Neural cell (in vitro differentiated cells): ENCODE results near the gene SLC6A6. TPM values are rescaled to one million over a fixed set of nuclear protein-coding genes. Genes with fewer than 3 reads are reported as not detected.

Experiments
- H2AFZ ChIP-seq: fragments of 200-600, 300-800 bp; sonication (generic), shearing (Covaris generic); 2 replicates; pipeline ENCODE4 v1.6.0; 2014; ENCODE audit warnings: low read depth, mild to moderate bottlenecking, antibody characterized with exemption, low read length, moderate library complexity
- H3F3A ChIP-seq: fragments of 200-600 bp; shearing (Covaris generic); 2 replicates; pipeline ENCODE4 v1.6.1; 2016; ENCODE audit warnings: mild to moderate bottlenecking, moderate library complexity, mixed read lengths, antibody characterized with exemption, low read length; ENCODE audit not compliant: insufficient read depth, poor library complexity, severe bottlenecking
- H3K27ac ChIP-seq: fragments of 200-600, 300-800 bp; sonication (generic), shearing (Covaris generic); 2 replicates; pipeline ENCODE4 v1.5.1; 2014; ENCODE audit warnings: mild to moderate bottlenecking, low read length, moderate library complexity
- H3K27me3 ChIP-seq: fragments of 300-800, 200-600 bp; sonication (generic), shearing (Covaris generic); 2 replicates; pipeline ENCODE4 v1.6.0; 2014; ENCODE audit warnings: mild to moderate bottlenecking, low read depth, low read length, moderate library complexity; ENCODE audit not compliant: insufficient read depth
- H3K36me3 ChIP-seq: fragments of 300-800, 200-600 bp; sonication (generic), shearing (Covaris generic); 2 replicates; pipeline ENCODE4 v1.5.1; 2014; ENCODE audit warnings: mild to moderate bottlenecking, antibody characterized with exemption, low read length, moderate library complexity; ENCODE audit not compliant: insufficient read depth
- H3K4me2 ChIP-seq: fragments of 300-800, 200-600 bp; sonication (generic), shearing (Covaris generic); 2 replicates; pipeline ENCODE4 v1.6.0; 2014; ENCODE audit warnings: mild to moderate bottlenecking, low read length
- H3K4me3 ChIP-seq: fragments of 300-800, 200-600 bp; sonication (generic), shearing (Covaris generic); 2 replicates; pipeline ENCODE4 v1.5.1; 2014; ENCODE audit warnings: mild to moderate bottlenecking, low read length, moderate library complexity
- H3K79me2 ChIP-seq: fragments of 200-600 bp; shearing (Covaris generic); replicated peaks from 2 replicates; pipeline ENCODE4 v1.6.0; 2014; ENCODE audit warnings: mild to moderate bottlenecking, low read length, moderate library complexity; ENCODE audit not compliant: insufficient read depth
- H3K9ac ChIP-seq: fragments of 300-800, 200-600 bp; sonication (generic), shearing (Covaris generic); 2 replicates; pipeline ENCODE4 v1.6.1; 2016; ENCODE audit warnings: mild to moderate bottlenecking, low read length, mixed read lengths
- H3K9me2 ChIP-seq: fragments of 200-600 bp; shearing (Covaris generic); 2 replicates; pipeline ENCODE4 v1.6.1; 2016; ENCODE audit warnings: mild to moderate bottlenecking, low read length, mixed read lengths; ENCODE audit not compliant: insufficient read depth
- H3K9me3 ChIP-seq: fragments of 200-600, 300-800 bp; sonication (generic), shearing (Covaris generic); 2 replicates; pipeline ENCODE4 v1.6.1; 2016; ENCODE audit warnings: mild to moderate bottlenecking, mixed run types, low read length, moderate library complexity, mixed read lengths
- H4K20me1 ChIP-seq: fragments of 200-600 bp; shearing (Covaris generic); 2 replicates; pipeline ENCODE4 v1.6.1; 2016; ENCODE audit warnings: mild to moderate bottlenecking, mixed run types; ENCODE audit not compliant: insufficient read depth
- CTCF ChIP-seq: fragments of 450-650 bp; IDR thresholded peaks from 2 replicates; pipeline ENCODE4 v1.5.1; 2014; ENCODE audit warnings: antibody characterized with exemption, mild to moderate bottlenecking, moderate library complexity; ENCODE audit not compliant: poor library complexity, severe bottlenecking
- EP300 ChIP-seq: fragments of 450-650 bp; conservative IDR thresholded peaks from 2 replicates; pipeline ENCODE4 v1.6.1; 2014; ENCODE audit warnings: antibody characterized with exemption, mild to moderate bottlenecking, moderate library complexity; ENCODE audit not compliant: poor library complexity, severe bottlenecking
- EZH2 ChIP-seq: fragments of 200-600, 300-800 bp; shearing (Covaris generic), sonication (generic); IDR thresholded peaks from 2 replicates; pipeline ENCODE4 v1.6.1; 2014; ENCODE audit warnings: antibody characterized with exemption, low read length, borderline replicate concordance, mild to moderate bottlenecking; ENCODE audit not compliant: insufficient read depth, poor library complexity, severe bottlenecking
- MXI1 ChIP-seq: fragments of 450-650 bp; conservative IDR thresholded peaks from 2 replicates; pipeline ENCODE4 v1.6.1; 2014; ENCODE audit warnings: antibody characterized with exemption, mild to moderate bottlenecking; ENCODE audit not compliant: poor library complexity, severe bottlenecking
- POLR2AphosphoS5 ChIP-seq: IDR thresholded peaks from 2 replicates; pipeline ENCODE4 v1.6.1; 2012
- RAD21 ChIP-seq: fragments of 450-650 bp; conservative IDR thresholded peaks from 2 replicates; pipeline ENCODE4 v1.6.1; 2014; ENCODE audit warnings: antibody characterized with exemption, mild to moderate bottlenecking, moderate library complexity
- REST ChIP-seq: IDR thresholded peaks from 2 replicates; pipeline ENCODE4 v1.6.1; 2012; ENCODE audit warnings: borderline replicate concordance
- SMC3 ChIP-seq: fragments of 450-650 bp; conservative IDR thresholded peaks from 2 replicates; pipeline ENCODE4 v1.6.1; 2014; ENCODE audit warnings: antibody characterized with exemption, mild to moderate bottlenecking, moderate library complexity; ENCODE audit not compliant: poor library complexity
- TAF1 ChIP-seq: IDR thresholded peaks from 2 replicates; pipeline ENCODE4 v1.6.1; 2012; ENCODE audit warnings: low read depth
- polyA plus RNA-seq: library from polyadenylated mRNA; depleted of rRNA; stranded (reverse); fragments of >200 nt; gene quantifications from 2 replicates; pipeline ENCODE4 v1.2.3, GENCODE V29; 2014

SLC6A6 gene
- polyA plus RNA-seq, 1 donor from 2014 or later: 15.9 TPM

DNA sequence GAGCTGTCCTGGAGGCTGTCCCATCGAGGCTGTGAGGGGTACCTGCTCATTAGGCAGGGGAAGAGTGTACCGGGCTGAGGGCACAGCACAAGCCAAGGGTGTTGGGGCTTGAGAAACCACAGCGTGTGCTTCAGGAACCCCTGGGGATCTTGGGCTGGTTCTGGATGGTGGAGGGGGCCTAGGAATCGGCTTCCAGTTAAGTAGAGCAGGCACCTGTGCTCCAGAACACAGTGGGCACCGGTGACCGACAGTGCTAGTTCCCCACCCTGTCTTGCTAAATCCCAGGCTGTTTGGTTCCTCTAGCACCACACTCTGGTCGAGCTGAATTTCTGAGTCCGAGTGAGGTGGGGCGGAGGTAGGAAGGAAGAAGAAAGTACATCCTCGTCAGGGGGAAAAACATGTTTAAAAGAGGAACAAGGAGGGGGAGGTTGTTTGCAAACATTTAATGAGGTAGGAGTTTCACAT, 29.1 kb downstream of the SLC6A6 start:
- H3K4me2 ChIP-seq: no peak overlapping the region

GRCh38 chr3:14431917-14432834, 29.8 kb downstream of the SLC6A6 start:
- Histone ChIP-seq H2AFZ (no peak overlapping the region), H3K9me2 (no peaks in the 10 kb centered on the region), H3K4me2 (no peak overlapping the region), H3K36me3 (no peaks in the 10 kb centered on the region), H3F3A (no peaks in the 10 kb centered on the region), H3K27me3 (no peaks in the 10 kb centered on the region), H3K79me2 (no peaks in the 10 kb centered on the region), H3K27ac (no peak overlapping the region), H4K20me1 (no peaks in the 10 kb centered on the region), H3K9me3 (no peaks in the 10 kb centered on the region), H3K9ac (no peak overlapping the region), H3K4me3 (no peak overlapping the region)
- TF ChIP-seq EP300 (no peak), RAD21 (no peak), TAF1 (no peak), SMC3 (no peak), POLR2AphosphoS5 (no peak), MXI1 (no peak), REST (no peak)

More for the DNA sequence above, 29.1 kb downstream of the SLC6A6 start:
- Histone ChIP-seq H2AFZ (no peak overlapping the region), H3K9ac (no peak overlapping the region), H3K36me3 (no peaks in the 10 kb centered on the region), H3K27me3 (no peaks in the 10 kb centered on the region), H3K27ac (no peak overlapping the region), H3K79me2 (no peaks in the 10 kb centered on the region), H4K20me1 (no peaks in the 10 kb centered on the region), H3F3A (no peaks in the 10 kb centered on the region), H3K9me3 (no peaks in the 10 kb centered on the region), H3K9me2 (no peaks in the 10 kb centered on the region), H3K4me3 (no peak overlapping the region)
- no peak for TF ChIP-seq EZH2
- no peak for TF ChIP-seq POLR2AphosphoS5
- no peak for TF ChIP-seq EP300
- TF ChIP-seq CTCF: no peak
- TF ChIP-seq MXI1: no peak
- no peak for TF ChIP-seq REST
